Measurements from ENCODE around the gene GBF1.
"Not testable (repeated sequence)": the region's sequence is repeated elsewhere in the genome, so short reads cannot be mapped to it uniquely, and the experiment has no call there.

- TF ChIP-seq ELF4, ZNF384 (IDR thresholded peaks at IDR 0.05): not testable (repeated sequence)
These were observed 55.6 kb downstream of the GBF1 start for GRCh38 chr10:102300912-102301311.
